Left lung (tissue), 10 donors: Measurements from ENCODE around the gene BZW2. TPM values are rescaled to one million over a fixed set of nuclear protein-coding genes. Genes with fewer than 3 reads are reported as not detected.
A peak's percentile ranks its signal among the peaks of the same experiment; 100 is the strongest.

ENCODE experiments used
- ATAC-seq: fragments of 200-7000 bp; cut with Tn5 transposase; one replicate; pipeline ENCODE4 v1.9.1; 2020; ENCODE audit warnings: moderate library complexity
- DNase-seq, 4 donors: peaks; one replicate each; pipeline ENCODE4 v3.0.0-alpha.2; 2013 to 2020
- H3K27ac ChIP-seq, 2 donors: fragments of 200-600 bp; sonication (generic) in 1 of 2; one replicate each; pipeline versions ENCODE4 v1.5.0 to v1.8.0; 2020 to 2021
- H3K27me3 ChIP-seq, 2 donors: fragments of 200-600 bp; sonication (generic) in 1 of 2; one replicate each; pipeline versions ENCODE4 v1.5.0 to v1.8.0; 2020 to 2021
- H3K36me3 ChIP-seq, 2 donors: fragments of 200-600 bp; sonication (generic) in 1 of 2; one replicate each; pipeline versions ENCODE4 v1.5.0 to v1.8.0; 2020 to 2021
- H3K4me1 ChIP-seq, 2 donors: fragments of 200-600 bp; one replicate each; pipeline ENCODE4 v1.8.0; 2021
- H3K4me3 ChIP-seq, 2 donors: fragments of 200-600 bp; sonication (generic) in 1 of 2; one replicate each; pipeline versions ENCODE4 v1.5.0 to v1.8.0; 2020 to 2021; ENCODE audit warnings: mild to moderate bottlenecking in 1 of 2
- H3K9me3 ChIP-seq, 2 donors: fragments of 200-600 bp; sonication (generic) in 1 of 2; one replicate each; pipeline versions ENCODE4 v1.5.0 to v1.8.0; 2020 to 2021
- CTCF ChIP-seq, 2 donors: fragments of 200-600 bp; sonication (generic) in 1 of 2; IDR thresholded peaks; one replicate each; pipeline versions ENCODE4 v1.5.0 to v1.8.0; 2021; ENCODE audit warnings: antibody characterized with exemption in 2 of 2
- intact Hi-C, 2 donors: fragments of 100-400 bp; cut with DNase I; formaldehyde crosslinking; loops; one replicate each; pipeline versions ENCODE4 v1.11.2 to v1.14.2; 2022
- polyA plus RNA-seq, 6 donors: library from polyadenylated mRNA; unstranded; fragments of 120-200 nt; gene quantifications; one replicate each; pipeline ENCODE4 v1.2.1, GENCODE V29; 2013; ENCODE audit not compliant: insufficient read length in 6 of 6
- total RNA-seq, 2 donors: library from RNA; stranded (reverse); fragmentation: NEBNext Ultra II Directional; extraction: Animal tissue kit (Norgen Biotek cat#: 25700); gene quantifications; one replicate each; pipeline ENCODE4 v1.2.1, GENCODE V29; 2021
- donor health status: DM: no; HTN: yes; CAD: no.
- donor health status: DM: no; HTN: no; CAD: no.

BZW2 gene
- total and polyA plus RNA-seq, 8 donors, result 39.7 to 88.9 (median 77.3) TPM

GRCh38 chr7:16753102-16753931, 107.3 kb downstream of the BZW2 start, which contains the start of gene TSPAN13:
Gene TSPAN13 (plus strand): TSS chr7:16753755. CDS start chr7:16753968, 213 bp downstream.
- Histone ChIP-seq H3K36me3 (no peaks in the 10 kb centered on the region), H3K9me3 (no peaks in the 10 kb centered on the region), H3K4me1 (peaks cover 0 to 12% of the 10 kb centered on the region in 2 donors), H3K27me3 (peaks cover 0 to 20% of the 10 kb centered on the region in 2 donors), H3K4me3 (peak within 1 kb of the TSS; percentile 65 to 89), H3K27ac (peak within 1 kb of the TSS; percentile 73 to 79)
- ATAC-seq, result peak; percentile 92
- DNase-seq, result peak in 3 of 4 donors; percentile 90 to 96 (median 91)
- TF ChIP-seq CTCF (IDR thresholded peaks at IDR 0.05), result no peak
- intact Hi-C loops, result no loop called here

- Histone ChIP-seq H3K36me3 (no peaks in the 10 kb centered on the region), H3K4me3 (peak overlapping the region; percentile 65 to 89), H3K9me3 (no peaks in the 10 kb centered on the region), H3K4me1 (peaks cover 0 to 12% of the 10 kb centered on the region in 2 donors), H3K27me3 (peaks cover 0 to 20% of the 10 kb centered on the region in 2 donors), H3K27ac (peak overlapping the region; percentile 73 to 79)
- no peak for TF ChIP-seq CTCF (IDR thresholded peaks at IDR 0.05)
- intact Hi-C loops, result no loop called here
- ATAC-seq (peak; percentile 32), DNase-seq (peak in 3 of 4 donors; percentile 44 to 85 (median 45))
Measured at GRCh38 chr7:16753932-16754855, 108.2 kb downstream of the BZW2 start.

- Histone ChIP-seq H3K36me3 (no peaks in the 10 kb centered on the region), H3K4me1 (peaks cover 0 to 12% of the 10 kb centered on the region in 2 donors), H3K9me3 (no peaks in the 10 kb centered on the region), H3K27me3 (peaks cover 0 to 20% of the 10 kb centered on the region in 2 donors), H3K27ac (peak overlapping the region; percentile 73 to 79), H3K4me3 (peak overlapping the region; percentile 65 to 89)
- intact Hi-C loops, result no loop called here
- no peak for TF ChIP-seq CTCF (IDR thresholded peaks at IDR 0.05)
- peak; percentile 20 for ATAC-seq
- DNase-seq, result no peak
Measured at GRCh38 chr7:16754856-16755317, 108.9 kb downstream of the BZW2 start.

- peak overlapping the region; percentile 73 to 79 for H3K27ac ChIP-seq
- peak overlapping the region; percentile 65 to 89 for H3K4me3 ChIP-seq
- peaks cover 0 to 20% of the 10 kb centered on the region in 2 donors for H3K27me3 ChIP-seq
- no peaks in the 10 kb centered on the region for H3K36me3 ChIP-seq
- intact Hi-C loops, result no loop called here
- H3K9me3 ChIP-seq, result no peaks in the 10 kb centered on the region
- peaks cover 0 to 12% of the 10 kb centered on the region in 2 donors for H3K4me1 ChIP-seq
- no peak for TF ChIP-seq CTCF (IDR thresholded peaks at IDR 0.05)
- DNase-seq, result no peak
- ATAC-seq, result peak; percentile 59
Measured at GRCh38 chr7:16755397-16755796, 109.4 kb downstream of the BZW2 start.

Other genes starting within 250 kb of the BZW2 start
- 1 to 10 TPM; 2.1 to 3.6 TPM for gene CRPPA, start 224.6 kb upstream of the BZW2 start, total RNA-seq
- 1 to 10 TPM; 2.9 to 4.2 (median 3.3) TPM for gene CRPPA, start 224.6 kb upstream of the BZW2 start, polyA plus RNA-seq
- gene SOSTDC1, start 180.4 kb upstream of the BZW2 start, total RNA-seq, result 1 to 10 TPM; 8.8 to 9.2 TPM
- gene SOSTDC1, start 180.4 kb upstream of the BZW2 start, polyA plus RNA-seq, result 10 to 100 TPM; 21.3 to 33.0 (median 29.3) TPM
- gene LRRC72, start 119.4 kb upstream of the BZW2 start, total RNA-seq, result not detected
- not detected for gene LRRC72, start 119.4 kb upstream of the BZW2 start, polyA plus RNA-seq
- gene ANKMY2, start 427 bp upstream of the BZW2 start, total RNA-seq, result 10 to 100 TPM; 11.8 to 12.2 TPM
- gene ANKMY2, start 427 bp upstream of the BZW2 start, polyA plus RNA-seq, result 10 to 100 TPM; 31.8 to 40.7 (median 36.4) TPM
- gene TSPAN13, start 107.6 kb downstream of the BZW2 start, total RNA-seq, result 100 to 1,000 TPM; 121 to 266 TPM
- 100 to 1,000 TPM; 112 to 151 (median 136) TPM for gene TSPAN13, start 107.6 kb downstream of the BZW2 start, polyA plus RNA-seq
- 100 to 1,000 TPM; 182 to 376 TPM for gene AGR2, start 158.8 kb downstream of the BZW2 start, total RNA-seq
- gene AGR2, start 158.8 kb downstream of the BZW2 start, polyA plus RNA-seq, result 100 to 1,000 TPM in 3 of 6 donors, 10 to 100 TPM in 3; 63.2 to 107 (median 100) TPM
- gene AGR3, start 235.8 kb downstream of the BZW2 start, total RNA-seq, result 100 to 1,000 TPM; 115 to 132 TPM
- gene AGR3, start 235.8 kb downstream of the BZW2 start, polyA plus RNA-seq, result 10 to 100 TPM in 5 of 6 donors, 1 to 10 TPM in 1; 7.3 to 38.4 (median 24.0) TPM